HCT116 (cell line): ENCODE data around the gene LHX3. TPM values are rescaled to one million over a fixed set of nuclear protein-coding genes. Genes with fewer than 3 reads are reported as not detected.

Source experiments
- ATAC-seq: fragments of 200-7000 bp; cut with Tn5 transposase; 2 replicates; pipeline ENCODE4 v1.9.1; 2020; ENCODE audit warnings: mild to moderate bottlenecking, moderate library complexity
- BruUV-seq: library from RNA; stranded (reverse); fragments of 400-500 nt; replicated peaks from 2 replicates; lab custom pipeline; 2021; lab: Mats Ljungman, UMichigan
- CTCF ChIA-PET: fragments of 300-600 bp; sonication (Branson Sonifier 250); formaldehyde crosslinking; loops from one replicate; lab custom pipeline; 2021; ENCODE audit warnings: antibody characterized with exemption; lab: Charles Lee
- POLR2A ChIA-PET: fragments of 300-600, 350-600 bp; sonication (Branson Sonifier 250); formaldehyde crosslinking; loops from one replicate; lab custom pipeline; 2021; ENCODE audit warnings: antibody characterized with exemption; lab: Charles Lee
- RAD21 ChIA-PET, 2 experiments: fragments of 300-600 bp; sonication (Branson Sonifier 250); formaldehyde crosslinking; loops; one replicate each; lab custom pipeline; 2023; ENCODE audit warnings: low total read pairs in 2 of 2; ENCODE audit not compliant: uncharacterized antibody in 2 of 2, unreplicated experiment in 2 of 2, low non-redundant PET in 1 of 2; lab: Charles Lee
- DNase-seq: peaks from one replicate; pipeline ENCODE4 v3.0.0-alpha.2; 2010; ENCODE audit warnings: low read depth, low spot score
- H2AFZ ChIP-seq: fragments of 200-600 bp; shearing (Covaris generic), sonication (generic); 2 replicates; pipeline ENCODE4 v1.6.1; 2017; ENCODE audit warnings: low read depth, mixed run types, mixed read lengths, antibody characterized with exemption, low read length; ENCODE audit not compliant: poor library complexity, severe bottlenecking
- H3K27ac ChIP-seq: 2 replicates; pipeline ENCODE4 v1.5.1; 2012; ENCODE audit warnings: low read depth, low read length
- H3K27me3 ChIP-seq: fragments of 200-600 bp; sonication (generic); 2 replicates; pipeline ENCODE4 v1.6.1; 2016; ENCODE audit warnings: mixed run types, low read length, mixed read lengths; ENCODE audit not compliant: insufficient read depth
- H3K36me3 ChIP-seq, 2 experiments: fragments of 200-500 bp in 1 of 2; fragments of 200-600 bp in 1 of 2; sonication (Bioruptor generic) in 1 of 2; sonication (generic) in 1 of 2; 2 replicates each; pipeline versions ENCODE4 v1.5.1 to v1.6.1; 2014 to 2016; ENCODE audit warnings: low read length in 2 of 2, inconsistent platforms in 1 of 2, mixed read lengths in 1 of 2, mixed run types in 1 of 2; ENCODE audit not compliant: insufficient read depth in 2 of 2, control insufficient read depth in 1 of 2
- H3K4me1 ChIP-seq, 2 experiments: fragments of 200-600 bp in 1 of 2; sonication (generic) in 1 of 2; 2 replicates each; pipeline versions ENCODE4 v1.5.1 to v1.6.1; 2012 to 2017; ENCODE audit warnings: low read length in 2 of 2, inconsistent platforms in 1 of 2, mild to moderate bottlenecking in 1 of 2, mixed read lengths in 1 of 2, mixed run types in 1 of 2, moderate library complexity in 1 of 2; ENCODE audit not compliant: insufficient read depth in 2 of 2, control insufficient read depth in 1 of 2
- H3K4me2 ChIP-seq: fragments of 200-600 bp; sonication (generic); 2 replicates; pipeline ENCODE4 v1.6.1; 2017; ENCODE audit warnings: mixed run types, low read length, mixed read lengths
- H3K4me3 ChIP-seq, 2 experiments: fragments of 200-600 bp in 1 of 2; sonication (generic) in 1 of 2; replicated peaks in 1 of 2; 2 replicates each; pipeline ENCODE4 v1.5.1; 2011 to 2016; ENCODE audit warnings: low read length in 2 of 2, control low read depth in 1 of 2, low read depth in 1 of 2, mild to moderate bottlenecking in 1 of 2, mixed read lengths in 1 of 2, mixed run types in 1 of 2
- H3K79me2 ChIP-seq: fragments of 200-600 bp; sonication (generic); 2 replicates; pipeline ENCODE4 v1.6.1; 2017; ENCODE audit warnings: mild to moderate bottlenecking, mixed run types, low read length, moderate library complexity, mixed read lengths; ENCODE audit not compliant: insufficient read depth
- H3K9ac ChIP-seq: fragments of 200-600 bp; sonication (generic); 2 replicates; pipeline ENCODE4 v1.6.1; 2016; ENCODE audit warnings: low read length, mixed read lengths
- H3K9me2 ChIP-seq: fragments of 200-600 bp; sonication (generic), shearing (Covaris generic); 2 replicates; pipeline ENCODE4 v1.6.1; 2017; ENCODE audit warnings: mixed run types, mild to moderate bottlenecking, moderate library complexity; ENCODE audit not compliant: insufficient read depth
- H3K9me3 ChIP-seq, 2 experiments: fragments of 200-500 bp in 1 of 2; fragments of 200-600 bp in 1 of 2; sonication (Bioruptor generic) in 1 of 2; sonication (generic) in 1 of 2; 2 replicates each; pipeline ENCODE4 v1.6.1; 2014 to 2017; ENCODE audit warnings: low read length in 2 of 2, mixed read lengths in 2 of 2, inconsistent platforms in 1 of 2, low read depth in 1 of 2, mild to moderate bottlenecking in 1 of 2, mixed run types in 1 of 2, moderate library complexity in 1 of 2; ENCODE audit not compliant: control insufficient read depth in 1 of 2, insufficient read depth in 1 of 2
- H4K20me1 ChIP-seq: fragments of 200-600 bp; sonication (generic), shearing (Covaris generic); 2 replicates; pipeline ENCODE4 v1.6.1; 2017; ENCODE audit warnings: mixed run types, mild to moderate bottlenecking, moderate library complexity; ENCODE audit not compliant: insufficient read depth
- EGR1 ChIP-seq: IDR thresholded peaks from 2 replicates; pipeline ENCODE4 v1.6.1; 2012; ENCODE audit warnings: low read depth
- EZH2 ChIP-seq: fragments of 200-600 bp; sonication (generic); IDR thresholded peaks from 2 replicates; pipeline ENCODE4 v1.6.1; 2017; ENCODE audit warnings: antibody characterized with exemption, mixed run types
- JUND ChIP-seq: IDR thresholded peaks from 2 replicates; pipeline ENCODE4 v1.6.1; 2012
- POLR2A ChIP-seq: IDR thresholded peaks from 2 replicates; pipeline ENCODE4 v1.7.0; 2011; ENCODE audit warnings: borderline replicate concordance; ENCODE audit not compliant: insufficient read depth, insufficient read length; ENCODE audit errors: extremely low read depth
- POLR2AphosphoS5 ChIP-seq: IDR thresholded peaks from 2 replicates; pipeline ENCODE4 v1.6.1; 2011; ENCODE audit warnings: mild to moderate bottlenecking, low read depth, low read length, moderate library complexity
- RAD21 ChIP-seq: IDR thresholded peaks from 2 replicates; pipeline ENCODE4 v1.6.1; 2012; ENCODE audit warnings: low read depth, mild to moderate bottlenecking
- SIN3A ChIP-seq: IDR thresholded peaks from 2 replicates; pipeline ENCODE4 v1.6.1; 2012; ENCODE audit warnings: low read depth
- YY1 ChIP-seq: IDR thresholded peaks from 2 replicates; pipeline ENCODE4 v1.6.1; 2011; ENCODE audit warnings: low read length, low read depth, moderate library complexity, mild to moderate bottlenecking; ENCODE audit not compliant: insufficient replicate concordance; ENCODE audit errors: extremely low read depth
- ZFX ChIP-seq: fragments of 450-650 bp; IDR thresholded peaks from 2 replicates; pipeline ENCODE4 v1.6.1; 2017
- ZNF274 ChIP-seq: fragments of 200-500 bp; sonication (Bioruptor generic); IDR thresholded peaks from 2 replicates; pipeline ENCODE4 v1.6.1; 2014; ENCODE audit warnings: mild to moderate bottlenecking, low read depth, low read length, inconsistent platforms
- intact Hi-C: fragments of 100-400 bp; cut with micrococcal nuclease; formaldehyde crosslinking; loops from 2 replicates; pipeline ENCODE4 v1.10.0; 2022
- total RNA-seq: library from RNA; stranded (reverse); gene quantifications from one replicate; pipeline ENCODE4 v1.2.1, GENCODE V29; 2021; ENCODE audit not compliant: unreplicated experiment
- TF ChIP-seq, protein P1 (sequence below): IDR thresholded peaks from 2 replicates; pipeline ENCODE4 v1.6.1; 2012
- TF ChIP-seq, protein P2 (sequence below), 3 experiments: fragments of 200-600 bp in 1 of 3; sonication (generic) in 1 of 3; IDR thresholded peaks in 2 of 3; conservative IDR thresholded peaks in 1 of 3; 2 replicates each; pipeline ENCODE4 v1.5.1; 2012 to 2017; ENCODE audit warnings: low read depth in 2 of 3, low read length in 2 of 3, antibody characterized with exemption in 1 of 3, borderline replicate concordance in 1 of 3, control low read depth in 1 of 3, mild to moderate bottlenecking in 1 of 3, mixed read lengths in 1 of 3, mixed run types in 1 of 3, moderate library complexity in 1 of 3; ENCODE audit not compliant: insufficient read depth in 1 of 3

Gene LHX3
- total RNA-seq, 1 experiment from 2014 or later, result not detected

- TF ChIP-seq JUND, result no peak
- TF ChIP-seq ZNF274, result no peak
- TF ChIP-seq POLR2AphosphoS5, result no peak
- no peak for TF ChIP-seq ZFX
- no peak for DNase-seq
- no peak overlapping the region; the same call in 1 of the 2 replicates for H3K4me2 ChIP-seq
- no peak overlapping the region for H3K9ac ChIP-seq
- BruUV-seq, result no TSS peak
- H3K36me3 ChIP-seq, result no peaks in the 10 kb centered on the region
- RAD21 ChIA-PET, result no interaction called here
- no peak overlapping the region for H2AFZ ChIP-seq
- H3K79me2 ChIP-seq, result no peaks in the 10 kb centered on the region
- H3K27ac ChIP-seq, result no peak overlapping the region
- H3K4me1 ChIP-seq, result peaks cover 2 to 8% of the 10 kb centered on the region in 2 experiments; a peak in 3 of 4 replicates
- intact Hi-C loops, result no loop called here
- CTCF ChIA-PET, result no interaction called here
- no peaks in the 10 kb centered on the region for H4K20me1 ChIP-seq
- no peaks in the 10 kb centered on the region for H3K27me3 ChIP-seq
- ATAC-seq, result 0 out of 2 replicates have a peak, but pooled peaks have one; percentile 26
- H3K9me3 ChIP-seq, result no peaks in the 10 kb centered on the region
- POLR2A ChIA-PET, result no interaction called here
- H3K4me3 ChIP-seq, result no peak overlapping the region
- H3K9me2 ChIP-seq, result no peaks in the 10 kb centered on the region
These were observed 17.0 kb downstream of the LHX3 start for GRCh38 chr9:136187683-136188586.

GRCh38 chr9:136187197-136187596 lies 17.7 kb downstream of the LHX3 start:
- ATAC-seq, result no peak
- Histone ChIP-seq H3K9ac (no peak overlapping the region), H3K4me3 (no peak overlapping the region), H3K9me2 (no peaks in the 10 kb centered on the region), H4K20me1 (no peaks in the 10 kb centered on the region), H3K4me2 (no peak overlapping the region), H2AFZ (no peak overlapping the region), H3K27ac (no peak overlapping the region), H3K9me3 (no peaks in the 10 kb centered on the region), H3K79me2 (no peaks in the 10 kb centered on the region), H3K36me3 (no peaks in the 10 kb centered on the region), H3K27me3 (no peaks in the 10 kb centered on the region), H3K4me1 (peaks cover 2 to 8% of the 10 kb centered on the region in 2 experiments; a peak in 3 of 4 replicates)
- no TSS peak for BruUV-seq
- intact Hi-C loops, result no loop called here
- ChIA-PET CTCF (no interaction called here), POLR2A (no interaction called here), RAD21 (no interaction called here)
- DNase-seq, result no peak
- TF ChIP-seq, protein P1, sequence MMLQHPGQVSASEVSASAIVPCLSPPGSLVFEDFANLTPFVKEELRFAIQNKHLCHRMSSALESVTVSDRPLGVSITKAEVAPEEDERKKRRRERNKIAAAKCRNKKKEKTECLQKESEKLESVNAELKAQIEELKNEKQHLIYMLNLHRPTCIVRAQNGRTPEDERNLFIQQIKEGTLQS, result no peak
- TF ChIP-seq JUND, result no peak
- TF ChIP-seq RAD21, result no peak
- TF ChIP-seq POLR2AphosphoS5, result no peak
- TF ChIP-seq, protein P2, sequence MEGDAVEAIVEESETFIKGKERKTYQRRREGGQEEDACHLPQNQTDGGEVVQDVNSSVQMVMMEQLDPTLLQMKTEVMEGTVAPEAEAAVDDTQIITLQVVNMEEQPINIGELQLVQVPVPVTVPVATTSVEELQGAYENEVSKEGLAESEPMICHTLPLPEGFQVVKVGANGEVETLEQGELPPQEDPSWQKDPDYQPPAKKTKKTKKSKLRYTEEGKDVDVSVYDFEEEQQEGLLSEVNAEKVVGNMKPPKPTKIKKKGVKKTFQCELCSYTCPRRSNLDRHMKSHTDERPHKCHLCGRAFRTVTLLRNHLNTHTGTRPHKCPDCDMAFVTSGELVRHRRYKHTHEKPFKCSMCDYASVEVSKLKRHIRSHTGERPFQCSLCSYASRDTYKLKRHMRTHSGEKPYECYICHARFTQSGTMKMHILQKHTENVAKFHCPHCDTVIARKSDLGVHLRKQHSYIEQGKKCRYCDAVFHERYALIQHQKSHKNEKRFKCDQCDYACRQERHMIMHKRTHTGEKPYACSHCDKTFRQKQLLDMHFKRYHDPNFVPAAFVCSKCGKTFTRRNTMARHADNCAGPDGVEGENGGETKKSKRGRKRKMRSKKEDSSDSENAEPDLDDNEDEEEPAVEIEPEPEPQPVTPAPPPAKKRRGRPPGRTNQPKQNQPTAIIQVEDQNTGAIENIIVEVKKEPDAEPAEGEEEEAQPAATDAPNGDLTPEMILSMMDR (IDR thresholded peaks at IDR 0.05 in 2 of 3, conservative IDR thresholded peaks at IDR 0.05 in 1 of 3; ENCODE audit: borderline replicate concordance in 1 of 3, insufficient read depth in 1 of 3, low read depth in 2 of 3, low read length in 2 of 3), result no peak
- TF ChIP-seq EZH2, result no peak
- TF ChIP-seq EGR1, result no peak
- no peak for TF ChIP-seq YY1
- TF ChIP-seq SIN3A, result no peak
- no peak for TF ChIP-seq POLR2A
